ENCODE results near the gene TAF13.

DNA sequence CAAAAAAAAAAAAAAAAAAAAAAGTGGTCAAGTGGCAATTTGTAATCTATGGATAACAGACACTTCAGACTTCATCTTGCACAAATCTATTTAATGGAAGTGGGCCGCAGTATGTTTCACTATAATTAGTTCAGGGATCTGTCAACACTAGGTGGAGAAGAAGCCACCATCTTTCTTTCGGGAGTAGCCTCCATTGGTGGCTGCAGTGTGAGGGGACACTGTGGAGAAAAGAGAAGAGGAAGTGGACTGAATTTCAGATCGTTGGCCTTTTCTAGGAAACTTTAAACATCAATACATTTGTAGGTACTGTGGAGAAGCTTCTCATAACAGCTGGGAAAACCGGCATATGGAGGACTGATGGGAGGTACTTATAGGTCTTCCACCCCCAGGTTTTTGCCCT lies 30.1 kb upstream of the TAF13 start:
- TF ChIP-seq, protein P1, sequence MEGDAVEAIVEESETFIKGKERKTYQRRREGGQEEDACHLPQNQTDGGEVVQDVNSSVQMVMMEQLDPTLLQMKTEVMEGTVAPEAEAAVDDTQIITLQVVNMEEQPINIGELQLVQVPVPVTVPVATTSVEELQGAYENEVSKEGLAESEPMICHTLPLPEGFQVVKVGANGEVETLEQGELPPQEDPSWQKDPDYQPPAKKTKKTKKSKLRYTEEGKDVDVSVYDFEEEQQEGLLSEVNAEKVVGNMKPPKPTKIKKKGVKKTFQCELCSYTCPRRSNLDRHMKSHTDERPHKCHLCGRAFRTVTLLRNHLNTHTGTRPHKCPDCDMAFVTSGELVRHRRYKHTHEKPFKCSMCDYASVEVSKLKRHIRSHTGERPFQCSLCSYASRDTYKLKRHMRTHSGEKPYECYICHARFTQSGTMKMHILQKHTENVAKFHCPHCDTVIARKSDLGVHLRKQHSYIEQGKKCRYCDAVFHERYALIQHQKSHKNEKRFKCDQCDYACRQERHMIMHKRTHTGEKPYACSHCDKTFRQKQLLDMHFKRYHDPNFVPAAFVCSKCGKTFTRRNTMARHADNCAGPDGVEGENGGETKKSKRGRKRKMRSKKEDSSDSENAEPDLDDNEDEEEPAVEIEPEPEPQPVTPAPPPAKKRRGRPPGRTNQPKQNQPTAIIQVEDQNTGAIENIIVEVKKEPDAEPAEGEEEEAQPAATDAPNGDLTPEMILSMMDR (IDR thresholded peaks at IDR 0.05; ENCODE audit: low read depth, low read length), result no peak
- no peak for TF ChIP-seq POLR2A (IDR thresholded peaks at IDR 0.05; ENCODE audit: extremely low read depth, insufficient read length)
- TF ChIP-seq, protein P2, sequence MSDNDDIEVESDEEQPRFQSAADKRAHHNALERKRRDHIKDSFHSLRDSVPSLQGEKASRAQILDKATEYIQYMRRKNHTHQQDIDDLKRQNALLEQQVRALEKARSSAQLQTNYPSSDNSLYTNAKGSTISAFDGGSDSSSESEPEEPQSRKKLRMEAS (IDR thresholded peaks at IDR 0.05; ENCODE audit: low read depth, low read length), result no peak

All from NB4 (cell line).